WTC11 (cell line): ENCODE results near the gene LACTBL1. TPM values are rescaled to one million over a fixed set of nuclear protein-coding genes. Genes with fewer than 3 reads are reported as not detected.
A peak's percentile ranks its signal among the peaks of the same experiment; 100 is the strongest.

Source experiments
- ATAC-seq: fragments of 200-7000 bp; cut with Tn5 transposase; 2 replicates; pipeline ENCODE4 v1.10.0; 2021; ENCODE audit warnings: mild to moderate bottlenecking, moderate library complexity
- CTCF ChIA-PET: fragments of 300-600 bp; sonication (Branson Sonifier 250); formaldehyde crosslinking; loops from one replicate; lab custom pipeline; 2021; ENCODE audit warnings: antibody characterized with exemption; lab: Charles Lee
- POLR2A ChIA-PET: fragments of 350-600 bp; sonication (Branson Sonifier 250); formaldehyde crosslinking; loops from one replicate; lab custom pipeline; 2021; ENCODE audit warnings: antibody characterized with exemption; lab: Charles Lee
- DNase-seq: peaks from one replicate; pipeline ENCODE4 v3.0.0; 2021; ENCODE audit warnings: low spot score
- H3K27ac Mint-ChIP-seq: 2 replicates; pipeline ENCODE4 v1.8.0; 2021; ENCODE audit warnings: mixed read lengths
- H3K27me3 Mint-ChIP-seq: 2 replicates; pipeline ENCODE4 v1.8.0; 2021; ENCODE audit warnings: low read depth, mild to moderate bottlenecking, moderate library complexity, mixed read lengths
- H3K36me3 Mint-ChIP-seq: 2 replicates; pipeline ENCODE4 v1.8.0; 2021; ENCODE audit warnings: mixed read lengths
- H3K4me1 Mint-ChIP-seq: 2 replicates; pipeline ENCODE4 v1.8.0; 2022; ENCODE audit warnings: mixed read lengths
- H3K4me3 Mint-ChIP-seq: 2 replicates; pipeline ENCODE4 v1.8.0; 2021; ENCODE audit warnings: mild to moderate bottlenecking, moderate library complexity, mixed read lengths
- H3K9me3 Mint-ChIP-seq: 2 replicates; pipeline ENCODE4 v1.8.0; 2021; ENCODE audit warnings: mixed read lengths
- ETV6 ChIP-seq: sonication (generic); formaldehyde crosslinking; IDR thresholded peaks from 2 replicates; pipeline ENCODE4 v1.8.1; 2022; ENCODE audit warnings: mild to moderate bottlenecking, missing genetic modification reagents
- FOXK1 ChIP-seq: sonication (generic); formaldehyde crosslinking; IDR thresholded peaks from 2 replicates; pipeline ENCODE4 v1.8.0; 2022; ENCODE audit warnings: mild to moderate bottlenecking, moderate library complexity, missing genetic modification reagents
- HMGA2 ChIP-seq: fragments of 250-450 bp; sonication (Bioruptor Pico); IDR thresholded peaks from 2 replicates; pipeline ENCODE4 v1.4.0; 2021; ENCODE audit warnings: mild to moderate bottlenecking, moderate library complexity
- IRF1 ChIP-seq: sonication (generic); formaldehyde crosslinking; IDR thresholded peaks from 2 replicates; pipeline ENCODE4 v1.8.0; 2023; ENCODE audit warnings: missing genetic modification reagents
- JUN ChIP-seq: sonication (generic); formaldehyde crosslinking; IDR thresholded peaks from 2 replicates; pipeline ENCODE4 v1.8.0; 2023; ENCODE audit warnings: mild to moderate bottlenecking, missing genetic modification reagents
- MYBL2 ChIP-seq: sonication (generic); formaldehyde crosslinking; IDR thresholded peaks from 2 replicates; pipeline ENCODE4 v1.8.1; 2023; ENCODE audit warnings: mild to moderate bottlenecking, moderate library complexity, missing genetic modification reagents
- NFATC4 ChIP-seq: fragments of 250-450 bp; sonication (Bioruptor Pico); IDR thresholded peaks from 2 replicates; pipeline ENCODE4 v1.9.0; 2021; ENCODE audit warnings: mild to moderate bottlenecking
- SP1 ChIP-seq: sonication (generic); formaldehyde crosslinking; conservative IDR thresholded peaks from 2 replicates; pipeline ENCODE4 v1.8.1; 2022; ENCODE audit warnings: missing genetic modification reagents
- STAT6 ChIP-seq: sonication (generic); formaldehyde crosslinking; conservative IDR thresholded peaks from 2 replicates; pipeline ENCODE4 v1.8.1; 2023; ENCODE audit warnings: mild to moderate bottlenecking, low read depth, missing genetic modification reagents, moderate library complexity
- ZBTB43 ChIP-seq: sonication (generic); formaldehyde crosslinking; IDR thresholded peaks from 2 replicates; pipeline ENCODE4 v1.8.1; 2023; ENCODE audit warnings: mild to moderate bottlenecking, missing genetic modification reagents
- ZNF121 ChIP-seq: sonication (generic); formaldehyde crosslinking; IDR thresholded peaks from 2 replicates; pipeline ENCODE4 v1.8.0; 2023; ENCODE audit warnings: missing genetic modification reagents
- ZNF232 ChIP-seq: sonication (generic); formaldehyde crosslinking; IDR thresholded peaks from 2 replicates; pipeline ENCODE4 v1.8.0; 2022; ENCODE audit warnings: mild to moderate bottlenecking, missing genetic modification reagents
- ZNF671 ChIP-seq: fragments of 250-450 bp; sonication (Bioruptor Pico); IDR thresholded peaks from 2 replicates; pipeline ENCODE4 v1.8.0; 2021; ENCODE audit warnings: mild to moderate bottlenecking
- total RNA-seq: library from RNA; stranded (reverse); gene quantifications from 3 replicates; pipeline ENCODE4 v1.2.3, GENCODE V29; 2021
- TF ChIP-seq, protein P1 (sequence below): sonication (generic); formaldehyde crosslinking; IDR thresholded peaks from 2 replicates; pipeline ENCODE4 v1.8.1; 2022; ENCODE audit warnings: low read depth, missing genetic modification reagents, borderline replicate concordance
- TF ChIP-seq, protein P2 (sequence below): sonication (generic); formaldehyde crosslinking; IDR thresholded peaks from 2 replicates; pipeline ENCODE4 v1.8.1; 2023; ENCODE audit warnings: mild to moderate bottlenecking, moderate library complexity, missing genetic modification reagents
- TF ChIP-seq, protein P3 (sequence below): sonication (generic); formaldehyde crosslinking; IDR thresholded peaks from 2 replicates; pipeline ENCODE4 v1.8.0; 2023; ENCODE audit warnings: missing genetic modification reagents, mild to moderate bottlenecking, borderline replicate concordance
- TF ChIP-seq, protein P4 (sequence below): sonication (generic); formaldehyde crosslinking; IDR thresholded peaks from 2 replicates; pipeline ENCODE4 v1.8.1; 2023; ENCODE audit warnings: mild to moderate bottlenecking, missing genetic modification reagents, borderline replicate concordance
- TF ChIP-seq, protein P5 (sequence below): sonication (generic); formaldehyde crosslinking; IDR thresholded peaks from 2 replicates; pipeline ENCODE4 v1.8.1; 2022; ENCODE audit warnings: mild to moderate bottlenecking, moderate library complexity, missing genetic modification reagents

The LACTBL1 gene
- total RNA-seq, 1 experiment from 2014 or later: not detected

DNA sequence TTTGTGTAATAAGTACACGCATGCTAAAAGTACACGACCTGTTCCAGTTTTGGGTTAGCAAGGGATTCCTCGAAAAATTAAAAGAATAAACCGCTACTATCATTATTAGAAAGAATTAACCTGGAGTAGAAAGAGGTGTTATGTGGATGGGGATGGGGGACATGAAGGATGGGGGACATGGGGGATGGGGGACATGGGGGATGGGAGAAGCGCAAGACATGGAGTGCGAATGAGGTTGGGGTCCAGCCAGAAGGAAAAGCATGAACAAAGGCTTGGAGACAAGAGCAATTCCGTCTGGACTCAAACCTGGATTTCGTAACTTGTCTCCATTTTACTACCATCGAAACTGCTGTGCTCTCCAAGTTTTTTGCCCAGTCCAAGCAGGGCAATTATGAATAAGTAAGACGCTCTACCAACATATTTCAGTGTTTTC lies 46.0 kb upstream of the LACTBL1 start:
- CTCF ChIA-PET: interaction anchor here (0.7 kb wide), 2 partner anchors 11 to 166 kb away, joined by 3 to 4 read pairs; no protein-coding TSS in a partner anchor
- H3K27me3 Mint-ChIP-seq: no peaks in the 10 kb centered on the region
- peaks cover 17% of the 10 kb centered on the region for H3K9me3 Mint-ChIP-seq
- ATAC-seq (no peak), DNase-seq (no peak)
- H3K27ac Mint-ChIP-seq: peak overlapping the region; percentile 99
- peaks cover 24% of the 10 kb centered on the region for H3K4me1 Mint-ChIP-seq
- H3K36me3 Mint-ChIP-seq: peaks cover 29% of the 10 kb centered on the region
- POLR2A ChIA-PET: interaction anchor here (0.6 to 0.7 kb wide), 3 partner anchors 9 to 149 kb away, joined by 3 read pairs; no protein-coding TSS in a partner anchor
- H3K4me3 Mint-ChIP-seq: peak overlapping the region; percentile 97
- TF ChIP-seq ZNF671 (CRISPR knock-in tag) (no peak), ZNF232 (no peak), NFATC4 (no peak), JUN (CRISPR knock-in tag) (no peak), ZBTB43 (no peak), ZNF121 (CRISPR knock-in tag) (no peak), SP1 (no peak), HMGA2 (CRISPR knock-in tag) (no peak), STAT6 (CRISPR knock-in tag) (no peak), ETV6 (CRISPR knock-in tag) (no peak)
- TF ChIP-seq, protein P1, sequence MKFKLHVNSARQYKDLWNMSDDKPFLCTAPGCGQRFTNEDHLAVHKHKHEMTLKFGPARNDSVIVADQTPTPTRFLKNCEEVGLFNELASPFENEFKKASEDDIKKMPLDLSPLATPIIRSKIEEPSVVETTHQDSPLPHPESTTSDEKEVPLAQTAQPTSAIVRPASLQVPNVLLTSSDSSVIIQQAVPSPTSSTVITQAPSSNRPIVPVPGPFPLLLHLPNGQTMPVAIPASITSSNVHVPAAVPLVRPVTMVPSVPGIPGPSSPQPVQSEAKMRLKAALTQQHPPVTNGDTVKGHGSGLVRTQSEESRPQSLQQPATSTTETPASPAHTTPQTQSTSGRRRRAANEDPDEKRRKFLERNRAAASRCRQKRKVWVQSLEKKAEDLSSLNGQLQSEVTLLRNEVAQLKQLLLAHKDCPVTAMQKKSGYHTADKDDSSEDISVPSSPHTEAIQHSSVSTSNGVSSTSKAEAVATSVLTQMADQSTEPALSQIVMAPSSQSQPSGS (CRISPR knock-in tag): no peak
- TF ChIP-seq, protein P2, sequence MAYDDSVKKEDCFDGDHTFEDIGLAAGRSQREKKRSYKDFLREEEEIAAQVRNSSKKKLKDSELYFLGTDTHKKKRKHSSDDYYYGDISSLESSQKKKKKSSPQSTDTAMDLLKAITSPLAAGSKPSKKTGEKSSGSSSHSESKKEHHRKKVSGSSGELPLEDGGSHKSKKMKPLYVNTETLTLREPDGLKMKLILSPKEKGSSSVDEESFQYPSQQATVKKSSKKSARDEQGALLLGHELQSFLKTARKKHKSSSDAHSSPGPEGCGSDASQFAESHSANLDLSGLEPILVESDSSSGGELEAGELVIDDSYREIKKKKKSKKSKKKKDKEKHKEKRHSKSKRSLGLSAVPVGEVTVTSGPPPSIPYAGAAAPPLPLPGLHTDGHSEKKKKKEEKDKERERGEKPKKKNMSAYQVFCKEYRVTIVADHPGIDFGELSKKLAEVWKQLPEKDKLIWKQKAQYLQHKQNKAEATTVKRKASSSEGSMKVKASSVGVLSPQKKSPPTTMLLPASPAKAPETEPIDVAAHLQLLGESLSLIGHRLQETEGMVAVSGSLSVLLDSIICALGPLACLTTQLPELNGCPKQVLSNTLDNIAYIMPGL (CRISPR knock-in tag): no peak

DNA sequence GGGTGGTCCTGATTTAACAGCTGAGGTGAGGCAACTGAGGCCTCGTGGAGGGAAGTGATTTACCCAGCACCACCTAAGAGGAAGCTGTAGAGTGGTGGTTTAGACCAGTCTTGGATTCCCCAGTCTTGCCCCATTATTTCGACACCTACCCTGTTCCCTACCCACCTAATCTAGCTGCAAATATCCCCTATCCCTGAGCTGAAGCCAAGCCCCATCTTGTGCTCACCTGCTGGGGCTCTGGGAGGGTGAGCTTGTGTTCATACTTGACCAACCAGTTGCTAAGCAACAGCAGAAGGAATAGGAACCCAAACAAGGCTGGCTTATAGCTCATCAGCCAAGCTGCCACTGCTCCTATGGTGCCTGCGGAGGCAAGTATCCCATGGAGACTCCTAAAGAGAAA lies 41.0 kb upstream of the LACTBL1 start:
- DNase-seq (no peak), ATAC-seq (peak; percentile 78)
- CTCF ChIA-PET: interaction anchor here (0.8 to 1.1 kb wide), 3 partner anchors 49 to 484 kb away, joined by 3 to 4 read pairs (median 3); no protein-coding TSS in a partner anchor
- Mint-ChIP-seq H3K4me3 (no peak overlapping the region), H3K36me3 (no peaks in the 10 kb centered on the region), H3K27ac (0 out of 2 replicates have a peak overlapping the region, but pooled peaks have one; percentile 63), H3K9me3 (no peaks in the 10 kb centered on the region), H3K27me3 (no peaks in the 10 kb centered on the region), H3K4me1 (peaks cover 14% of the 10 kb centered on the region)
- POLR2A ChIA-PET: no interaction called here
- TF ChIP-seq, protein P3, sequence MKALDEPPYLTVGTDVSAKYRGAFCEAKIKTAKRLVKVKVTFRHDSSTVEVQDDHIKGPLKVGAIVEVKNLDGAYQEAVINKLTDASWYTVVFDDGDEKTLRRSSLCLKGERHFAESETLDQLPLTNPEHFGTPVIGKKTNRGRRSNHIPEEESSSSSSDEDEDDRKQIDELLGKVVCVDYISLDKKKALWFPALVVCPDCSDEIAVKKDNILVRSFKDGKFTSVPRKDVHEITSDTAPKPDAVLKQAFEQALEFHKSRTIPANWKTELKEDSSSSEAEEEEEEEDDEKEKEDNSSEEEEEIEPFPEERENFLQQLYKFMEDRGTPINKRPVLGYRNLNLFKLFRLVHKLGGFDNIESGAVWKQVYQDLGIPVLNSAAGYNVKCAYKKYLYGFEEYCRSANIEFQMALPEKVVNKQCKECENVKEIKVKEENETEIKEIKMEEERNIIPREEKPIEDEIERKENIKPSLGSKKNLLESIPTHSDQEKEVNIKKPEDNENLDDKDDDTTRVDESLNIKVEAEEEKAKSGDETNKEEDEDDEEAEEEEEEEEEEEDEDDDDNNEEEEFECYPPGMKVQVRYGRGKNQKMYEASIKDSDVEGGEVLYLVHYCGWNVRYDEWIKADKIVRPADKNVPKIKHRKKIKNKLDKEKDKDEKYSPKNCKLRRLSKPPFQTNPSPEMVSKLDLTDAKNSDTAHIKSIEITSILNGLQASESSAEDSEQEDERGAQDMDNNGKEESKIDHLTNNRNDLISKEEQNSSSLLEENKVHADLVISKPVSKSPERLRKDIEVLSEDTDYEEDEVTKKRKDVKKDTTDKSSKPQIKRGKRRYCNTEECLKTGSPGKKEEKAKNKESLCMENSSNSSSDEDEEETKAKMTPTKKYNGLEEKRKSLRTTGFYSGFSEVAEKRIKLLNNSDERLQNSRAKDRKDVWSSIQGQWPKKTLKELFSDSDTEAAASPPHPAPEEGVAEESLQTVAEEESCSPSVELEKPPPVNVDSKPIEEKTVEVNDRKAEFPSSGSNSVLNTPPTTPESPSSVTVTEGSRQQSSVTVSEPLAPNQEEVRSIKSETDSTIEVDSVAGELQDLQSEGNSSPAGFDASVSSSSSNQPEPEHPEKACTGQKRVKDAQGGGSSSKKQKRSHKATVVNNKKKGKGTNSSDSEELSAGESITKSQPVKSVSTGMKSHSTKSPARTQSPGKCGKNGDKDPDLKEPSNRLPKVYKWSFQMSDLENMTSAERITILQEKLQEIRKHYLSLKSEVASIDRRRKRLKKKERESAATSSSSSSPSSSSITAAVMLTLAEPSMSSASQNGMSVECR (CRISPR knock-in tag): no peak
- TF ChIP-seq, protein P4, sequence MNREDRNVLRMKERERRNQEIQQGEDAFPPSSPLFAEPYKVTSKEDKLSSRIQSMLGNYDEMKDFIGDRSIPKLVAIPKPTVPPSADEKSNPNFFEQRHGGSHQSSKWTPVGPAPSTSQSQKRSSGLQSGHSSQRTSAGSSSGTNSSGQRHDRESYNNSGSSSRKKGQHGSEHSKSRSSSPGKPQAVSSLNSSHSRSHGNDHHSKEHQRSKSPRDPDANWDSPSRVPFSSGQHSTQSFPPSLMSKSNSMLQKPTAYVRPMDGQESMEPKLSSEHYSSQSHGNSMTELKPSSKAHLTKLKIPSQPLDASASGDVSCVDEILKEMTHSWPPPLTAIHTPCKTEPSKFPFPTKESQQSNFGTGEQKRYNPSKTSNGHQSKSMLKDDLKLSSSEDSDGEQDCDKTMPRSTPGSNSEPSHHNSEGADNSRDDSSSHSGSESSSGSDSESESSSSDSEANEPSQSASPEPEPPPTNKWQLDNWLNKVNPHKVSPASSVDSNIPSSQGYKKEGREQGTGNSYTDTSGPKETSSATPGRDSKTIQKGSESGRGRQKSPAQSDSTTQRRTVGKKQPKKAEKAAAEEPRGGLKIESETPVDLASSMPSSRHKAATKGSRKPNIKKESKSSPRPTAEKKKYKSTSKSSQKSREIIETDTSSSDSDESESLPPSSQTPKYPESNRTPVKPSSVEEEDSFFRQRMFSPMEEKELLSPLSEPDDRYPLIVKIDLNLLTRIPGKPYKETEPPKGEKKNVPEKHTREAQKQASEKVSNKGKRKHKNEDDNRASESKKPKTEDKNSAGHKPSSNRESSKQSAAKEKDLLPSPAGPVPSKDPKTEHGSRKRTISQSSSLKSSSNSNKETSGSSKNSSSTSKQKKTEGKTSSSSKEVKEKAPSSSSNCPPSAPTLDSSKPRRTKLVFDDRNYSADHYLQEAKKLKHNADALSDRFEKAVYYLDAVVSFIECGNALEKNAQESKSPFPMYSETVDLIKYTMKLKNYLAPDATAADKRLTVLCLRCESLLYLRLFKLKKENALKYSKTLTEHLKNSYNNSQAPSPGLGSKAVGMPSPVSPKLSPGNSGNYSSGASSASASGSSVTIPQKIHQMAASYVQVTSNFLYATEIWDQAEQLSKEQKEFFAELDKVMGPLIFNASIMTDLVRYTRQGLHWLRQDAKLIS: no peak
- TF ChIP-seq MYBL2 (CRISPR knock-in tag): no peak
- TF ChIP-seq, protein P5, sequence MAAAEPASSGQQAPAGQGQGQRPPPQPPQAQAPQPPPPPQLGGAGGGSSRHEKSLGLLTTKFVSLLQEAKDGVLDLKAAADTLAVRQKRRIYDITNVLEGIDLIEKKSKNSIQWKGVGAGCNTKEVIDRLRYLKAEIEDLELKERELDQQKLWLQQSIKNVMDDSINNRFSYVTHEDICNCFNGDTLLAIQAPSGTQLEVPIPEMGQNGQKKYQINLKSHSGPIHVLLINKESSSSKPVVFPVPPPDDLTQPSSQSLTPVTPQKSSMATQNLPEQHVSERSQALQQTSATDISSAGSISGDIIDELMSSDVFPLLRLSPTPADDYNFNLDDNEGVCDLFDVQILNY (CRISPR knock-in tag): no peak
- no peak for TF ChIP-seq FOXK1 (CRISPR knock-in tag)
- TF ChIP-seq IRF1 (CRISPR knock-in tag): no peak
